Brain pericyte (primary cell): Measurements from ENCODE around the gene PCDHA13.
"Not testable (repeated sequence)": the region's sequence is repeated elsewhere in the genome, so short reads cannot be mapped to it uniquely, and the experiment has no call there.

ENCODE experiments used
- DNase-seq: peaks from one replicate; pipeline ENCODE4 v3.0.0-alpha.2; 2012; ENCODE audit warnings: low read depth, low spot score

Gene PCDHA13

GRCh38 chr5:140881889-140882590 lies at the start of gene PCDHA13:
Gene PCDHA13 (plus strand): TSS chr5:140882124. CDS start chr5:140882269, 145 bp downstream.
- DNase-seq: no peak

GRCh38 chr5:140833993-140834392 lies 47.9 kb upstream of the PCDHA13 start, which contains the start of gene PCDHA7:
Gene PCDHA7 (plus strand): TSS chr5:140834269. CDS start chr5:140834384, 115 bp downstream.
- DNase-seq: no peak

- not testable (repeated sequence) for DNase-seq
Observed at GRCh38 chr5:140834439-140835008, 47.4 kb upstream of the PCDHA13 start.

GRCh38 chr5:140835622-140836510 lies 46.1 kb upstream of the PCDHA13 start:
- DNase-seq: no peak

- DNase-seq: no peak
Observed at GRCh38 chr5:140840978-140841962, 40.7 kb upstream of the PCDHA13 start, which contains the start of gene PCDHA8. Gene PCDHA8 (plus strand): TSS chr5:140841187. CDS start chr5:140841322, 135 bp downstream.

GRCh38 chr5:140842798-140843733 lies 38.9 kb upstream of the PCDHA13 start:
- DNase-seq: no peak

- DNase-seq: not testable (repeated sequence)
Observed at GRCh38 chr5:140848139-140849102, 33.5 kb upstream of the PCDHA13 start, which contains the start of gene PCDHA9. Gene PCDHA9 (plus strand): TSS chr5:140848382. CDS start chr5:140848496, 114 bp downstream.

GRCh38 chr5:140849831-140850634 lies 31.9 kb upstream of the PCDHA13 start:
- not testable (repeated sequence) for DNase-seq

GRCh38 chr5:140855772-140856674 lies 25.9 kb upstream of the PCDHA13 start, which contains the start of gene PCDHA10:
Gene PCDHA10 (plus strand): TSS chr5:140855897. CDS start chr5:140856049, 152 bp downstream.
- no peak for DNase-seq

- no peak for DNase-seq
Observed at GRCh38 chr5:140857177-140857986, 24.5 kb upstream of the PCDHA13 start.

GRCh38 chr5:140857987-140858240 lies 24.0 kb upstream of the PCDHA13 start:
- DNase-seq: no peak

GRCh38 chr5:140862441-140863295 lies 19.3 kb upstream of the PCDHA13 start:
- DNase-seq: no peak

GRCh38 chr5:140868721-140869554 lies 13.0 kb upstream of the PCDHA13 start, which contains the start of gene PCDHA11:
Gene PCDHA11 (plus strand): TSS chr5:140868957. CDS start chr5:140869104, 147 bp downstream.
- DNase-seq: no peak

- no peak for DNase-seq
Observed at GRCh38 chr5:140869555-140869886, 12.4 kb upstream of the PCDHA13 start.
